Loucy (cell line): Measurements from ENCODE around the gene SULT1B1.

ENCODE experiments used
- H2AFZ ChIP-seq: fragments of 200-600 bp; sonication (generic); 2 replicates; pipeline ENCODE4 v1.6.0; 2016; ENCODE audit warnings: antibody characterized with exemption, mild to moderate bottlenecking, low read length, moderate library complexity
- H3F3A ChIP-seq: fragments of 200-600 bp; 2 replicates; pipeline ENCODE4 v1.6.0; 2016; ENCODE audit warnings: antibody characterized with exemption, low read depth, mild to moderate bottlenecking
- H3K27me3 ChIP-seq: fragments of 200-600 bp; sonication (generic); 2 replicates; pipeline ENCODE4 v1.6.1; 2014; ENCODE audit warnings: low read length, mild to moderate bottlenecking; ENCODE audit not compliant: insufficient read depth, poor library complexity, severe bottlenecking
- H3K36me3 ChIP-seq: fragments of 200-600 bp; sonication (generic); 2 replicates; pipeline ENCODE4 v1.6.1; 2016; ENCODE audit warnings: low read length; ENCODE audit not compliant: insufficient read depth
- H3K4me1 ChIP-seq: fragments of 200-600 bp; sonication (generic); 2 replicates; pipeline ENCODE4 v1.5.1; 2014; ENCODE audit warnings: low read length, mild to moderate bottlenecking; ENCODE audit not compliant: insufficient read depth, poor library complexity, severe bottlenecking
- H3K4me2 ChIP-seq: fragments of 200-600 bp; sonication (generic); 2 replicates; pipeline ENCODE4 v1.6.0; 2014; ENCODE audit warnings: antibody characterized with exemption, low read length, low read depth, mild to moderate bottlenecking; ENCODE audit not compliant: poor library complexity, severe bottlenecking
- H3K4me3 ChIP-seq: fragments of 200-600 bp; sonication (generic); 2 replicates; pipeline ENCODE4 v1.5.1; 2014; ENCODE audit warnings: low read length, mild to moderate bottlenecking, mixed read lengths; ENCODE audit not compliant: poor library complexity, severe bottlenecking
- H3K79me2 ChIP-seq: fragments of 200-600 bp; sonication (generic); 2 replicates; pipeline ENCODE4 v1.6.1; 2014; ENCODE audit warnings: low read length; ENCODE audit not compliant: insufficient read depth
- H3K9ac ChIP-seq: fragments of 200-600 bp; sonication (generic); 2 replicates; pipeline ENCODE4 v1.6.0; 2014; ENCODE audit warnings: mild to moderate bottlenecking, low read depth, low read length, moderate library complexity; ENCODE audit not compliant: poor library complexity, severe bottlenecking
- H3K9me2 ChIP-seq: fragments of 200-600 bp; sonication (generic); replicated peaks from 2 replicates; pipeline ENCODE4 v1.6.1; 2016; ENCODE audit warnings: low read depth, low read length, mixed read lengths
- H3K9me3 ChIP-seq: fragments of 200-600 bp; sonication (generic); 2 replicates; pipeline ENCODE4 v1.6.1; 2014; ENCODE audit warnings: mild to moderate bottlenecking, antibody characterized with exemption, low read length, low read depth; ENCODE audit not compliant: insufficient read depth
- H4K20me1 ChIP-seq: fragments of 200-600 bp; sonication (generic); 2 replicates; pipeline ENCODE4 v1.6.0; 2014; ENCODE audit warnings: antibody characterized with exemption, low read length, mild to moderate bottlenecking; ENCODE audit not compliant: insufficient read depth, poor library complexity, severe bottlenecking
- CTCF ChIP-seq: fragments of 200-600 bp; sonication (generic); conservative IDR thresholded peaks from 2 replicates; pipeline ENCODE4 v1.5.1; 2014; ENCODE audit warnings: mild to moderate bottlenecking, antibody characterized with exemption, low read length
- EZH2phosphoT487 ChIP-seq: fragments of 200-600 bp; IDR thresholded peaks from 2 replicates; pipeline ENCODE4 v1.6.1; 2018; ENCODE audit warnings: antibody characterized with exemption, mild to moderate bottlenecking, moderate library complexity, borderline replicate concordance

SULT1B1 gene

DNA sequence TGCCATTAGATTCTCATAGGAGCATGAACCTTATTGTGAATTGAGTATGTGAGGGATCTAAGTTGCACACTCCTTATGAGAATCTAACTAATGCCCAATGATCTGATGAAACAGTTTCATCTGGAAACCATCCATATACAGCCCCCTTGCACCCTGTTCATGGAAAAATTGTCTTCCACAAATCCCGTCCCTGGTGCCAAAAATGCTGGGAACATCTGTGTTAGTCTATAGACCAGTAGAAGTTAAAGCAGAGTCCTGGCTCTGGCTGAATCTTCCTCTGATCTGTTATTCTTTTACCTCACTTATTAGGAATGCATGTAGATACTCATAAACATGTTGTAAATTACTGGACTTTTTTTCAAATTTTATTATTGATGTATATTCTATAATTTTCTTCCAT, 29.2 kb downstream of the SULT1B1 start:
- H2AFZ ChIP-seq: no peak overlapping the region
- H3K9me3 ChIP-seq: no peaks in the 10 kb centered on the region
- no peaks in the 10 kb centered on the region for H3K36me3 ChIP-seq
- no peak overlapping the region for H3K4me3 ChIP-seq
- H3K4me1 ChIP-seq: no peaks in the 10 kb centered on the region
- no peaks in the 10 kb centered on the region for H3K9me2 ChIP-seq
- no peak overlapping the region for H3K9ac ChIP-seq
- H3K27me3 ChIP-seq: no peaks in the 10 kb centered on the region
- no peaks in the 10 kb centered on the region for H3K79me2 ChIP-seq
- TF ChIP-seq CTCF (no peak), EZH2phosphoT487 (no peak)
- H3F3A ChIP-seq: no peaks in the 10 kb centered on the region
- no peaks in the 10 kb centered on the region for H4K20me1 ChIP-seq
- H3K4me2 ChIP-seq: no peak overlapping the region

- TF ChIP-seq CTCF (no peak), EZH2phosphoT487 (no peak)
Observed at GRCh38 chr4:69730002-69730401, 30.4 kb downstream of the SULT1B1 start.

DNA sequence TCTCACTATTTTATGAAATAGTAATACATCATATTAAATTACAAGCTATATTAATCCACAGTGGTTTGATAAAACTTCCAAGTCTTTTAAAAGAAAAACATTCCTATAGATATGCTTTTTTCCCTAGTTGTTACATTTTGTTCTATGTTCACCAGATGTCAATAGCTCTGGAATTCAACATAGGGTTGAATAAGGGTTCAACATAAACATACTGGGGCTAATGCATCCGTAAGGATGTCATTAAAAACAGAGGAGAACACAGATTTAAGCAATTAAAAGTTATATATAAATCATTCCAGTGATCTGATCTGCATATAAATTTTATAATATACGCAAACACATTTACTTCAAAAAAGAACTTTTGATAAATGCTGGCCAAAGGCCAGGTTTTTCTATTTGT, 32.5 kb downstream of the SULT1B1 start:
- H3K36me3 ChIP-seq: no peaks in the 10 kb centered on the region
- H4K20me1 ChIP-seq: no peaks in the 10 kb centered on the region
- H3K9ac ChIP-seq: no peak overlapping the region
- no peaks in the 10 kb centered on the region for H3K9me3 ChIP-seq
- no peak overlapping the region for H3K4me2 ChIP-seq
- no peak overlapping the region for H3K4me3 ChIP-seq
- H3F3A ChIP-seq: no peaks in the 10 kb centered on the region
- no peaks in the 10 kb centered on the region for H3K79me2 ChIP-seq
- no peaks in the 10 kb centered on the region for H3K27me3 ChIP-seq
- TF ChIP-seq CTCF (no peak), EZH2phosphoT487 (no peak)
- no peak overlapping the region for H2AFZ ChIP-seq
- H3K4me1 ChIP-seq: no peaks in the 10 kb centered on the region
- no peaks in the 10 kb centered on the region for H3K9me2 ChIP-seq

More at GRCh38 chr4:69730002-69730401, 30.4 kb downstream of the SULT1B1 start:
- Histone ChIP-seq H3K36me3 (no peaks in the 10 kb centered on the region), H3K9ac (no peak overlapping the region), H3K4me1 (no peaks in the 10 kb centered on the region), H3K4me2 (no peak overlapping the region), H4K20me1 (no peaks in the 10 kb centered on the region), H3F3A (no peaks in the 10 kb centered on the region), H2AFZ (no peak overlapping the region), H3K27me3 (no peaks in the 10 kb centered on the region), H3K4me3 (no peak overlapping the region), H3K9me3 (no peaks in the 10 kb centered on the region), H3K79me2 (no peaks in the 10 kb centered on the region), H3K9me2 (no peaks in the 10 kb centered on the region)
